HG02938 (cell line): ENCODE results near the gene BCLAF1.

ENCODE experiments used
- ATAC-seq: cut with Tn5 transposase; IDR thresholded peaks from one replicate; pipeline ENCODE4 v1.9.1; 2021; ENCODE audit warnings: mild to moderate bottlenecking, moderate library complexity; ENCODE audit not compliant: unreplicated experiment

The BCLAF1 gene

GRCh38 chr6:136289579-136290409 is at the start of gene BCLAF1:
BCLAF1 (minus strand) TSS chr6:136289846; CDS start chr6:136279866, 9,980 bp downstream.
- peak; percentile 88 for ATAC-seq

- no peak for ATAC-seq
These were observed 48.8 kb upstream of the BCLAF1 start for GRCh38 chr6:136338486-136338885.

- no peak for ATAC-seq
These were observed 48.0 kb upstream of the BCLAF1 start for GRCh38 chr6:136337606-136338005.

- ATAC-seq, result no peak
These were observed 47.5 kb upstream of the BCLAF1 start for GRCh38 chr6:136337121-136337520.

- no peak for ATAC-seq
These were observed 46.2 kb upstream of the BCLAF1 start for GRCh38 chr6:136335736-136336363.

- ATAC-seq, result no peak
These were observed 45.2 kb upstream of the BCLAF1 start for GRCh38 chr6:136334853-136335252.

- no peak for ATAC-seq
These were observed 44.8 kb upstream of the BCLAF1 start for GRCh38 chr6:136334465-136334846.

- no peak for ATAC-seq
These were observed 44.3 kb upstream of the BCLAF1 start for GRCh38 chr6:136333824-136334464.

- no peak for ATAC-seq
These were observed 41.8 kb upstream of the BCLAF1 start for GRCh38 chr6:136331461-136331860.

- no peak for ATAC-seq
These were observed 41.0 kb upstream of the BCLAF1 start for GRCh38 chr6:136330634-136331033.

- no peak for ATAC-seq
These were observed 36.5 kb upstream of the BCLAF1 start for GRCh38 chr6:136326038-136326553.

GRCh38 chr6:136324686-136325380 is 35.2 kb upstream of the BCLAF1 start:
- no peak for ATAC-seq

- ATAC-seq, result no peak
These were observed 33.9 kb upstream of the BCLAF1 start for GRCh38 chr6:136323431-136324112.

- no peak for ATAC-seq
These were observed 30.1 kb upstream of the BCLAF1 start for GRCh38 chr6:136319732-136320131.

- no peak for ATAC-seq
These were observed 29.0 kb upstream of the BCLAF1 start for GRCh38 chr6:136318676-136319075.

GRCh38 chr6:136317971-136318370 is 28.3 kb upstream of the BCLAF1 start:
- ATAC-seq, result no peak

GRCh38 chr6:136317021-136317694 is 27.5 kb upstream of the BCLAF1 start:
- no peak for ATAC-seq

- ATAC-seq, result no peak
These were observed 25.9 kb upstream of the BCLAF1 start for GRCh38 chr6:136315594-136315993.

GRCh38 chr6:136312975-136313374 is 23.3 kb upstream of the BCLAF1 start:
- ATAC-seq, result no peak

GRCh38 chr6:136309729-136310311 is 20.2 kb upstream of the BCLAF1 start:
- no peak for ATAC-seq
